GM06990 (cell line): Measurements from ENCODE around the gene CTDP1.

Experiments used
- DNase-seq: peaks from one replicate; pipeline ENCODE4 v3.0.0-alpha.2; 2011; ENCODE audit not compliant: insufficient read length; ENCODE audit errors: extremely low read depth
- H3K27me3 ChIP-seq: replicated peaks from 2 replicates; pipeline ENCODE4 v1.6.0; 2011; ENCODE audit warnings: low read length; ENCODE audit not compliant: control insufficient read depth, insufficient read depth
- H3K36me3 ChIP-seq: 2 replicates; pipeline ENCODE4 v1.5.1; 2011; ENCODE audit warnings: low read length; ENCODE audit not compliant: control insufficient read depth, insufficient read depth
- H3K4me3 ChIP-seq: replicated peaks from 2 replicates; pipeline ENCODE4 v1.5.1; 2011; ENCODE audit warnings: low read depth, mild to moderate bottlenecking, control low read depth, low read length
- CTCF ChIP-seq: IDR thresholded peaks from 2 replicates; pipeline ENCODE4 v1.5.1; 2011; ENCODE audit warnings: low read length, control low read depth, mild to moderate bottlenecking, inconsistent platforms; ENCODE audit not compliant: insufficient read depth, poor library complexity, severe bottlenecking

The CTDP1 gene

GRCh38 chr18:79679552-79680099, at the start of gene CTDP1:
Gene CTDP1 (plus strand): TSS chr18:79679803. CDS start chr18:79679948, 145 bp downstream.
- H3K36me3 ChIP-seq, result peaks cover 2% of the 10 kb centered on the region; the same call in 1 of the 2 replicates
- no peak for DNase-seq
- no peak for TF ChIP-seq CTCF

DNA sequence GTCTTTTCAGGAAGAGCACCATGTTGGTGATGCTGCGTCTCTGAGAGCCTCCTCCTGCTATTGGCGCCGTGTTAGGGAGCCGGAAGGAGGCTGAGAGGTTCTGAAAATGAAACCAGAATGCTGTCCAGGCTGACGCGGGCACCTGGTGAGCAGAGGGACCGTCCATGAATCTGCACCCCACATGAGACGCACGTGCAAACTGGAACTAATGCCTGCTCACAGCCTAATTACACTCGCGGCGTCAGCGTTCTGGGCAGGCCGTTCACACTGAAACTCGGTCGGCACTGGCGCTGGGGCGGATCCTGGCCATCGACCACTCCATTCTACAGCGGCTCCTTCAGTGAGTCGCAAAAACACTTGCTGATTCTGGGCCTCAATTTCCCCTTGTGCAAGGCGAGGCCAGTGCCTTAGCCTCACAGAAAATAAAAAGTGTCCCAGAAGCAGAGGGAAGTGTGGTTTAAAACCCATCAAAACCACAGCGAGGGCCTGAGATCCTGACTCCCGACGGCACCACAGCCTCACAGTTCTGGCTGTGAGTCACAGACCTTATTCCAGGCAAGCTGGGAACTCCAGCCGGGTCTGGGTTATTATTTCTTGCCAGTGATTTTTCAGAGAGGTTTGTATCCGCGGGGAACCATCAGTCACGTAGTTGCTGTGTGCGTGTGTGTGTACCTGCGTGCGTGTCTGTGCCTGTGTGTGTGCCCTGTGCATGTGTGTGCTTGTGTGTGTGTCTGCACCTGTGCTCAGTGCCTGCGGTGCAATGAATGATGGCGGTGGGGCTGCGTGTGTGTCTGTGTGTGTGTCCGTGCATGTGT, 49.1 kb upstream of the CTDP1 start:
- no peak for DNase-seq
- H3K27me3 ChIP-seq, result no peaks in the 10 kb centered on the region
- no peak for TF ChIP-seq CTCF
- H3K36me3 ChIP-seq, result no peaks in the 10 kb centered on the region
- H3K4me3 ChIP-seq, result no peak overlapping the region

More at GRCh38 chr18:79679552-79680099, at the start of gene CTDP1:
- Histone ChIP-seq H3K27me3 (no peaks in the 10 kb centered on the region), H3K4me3 (peak within 1 kb of the TSS; percentile 90)

GRCh38 chr18:79631096-79631507, 48.5 kb upstream of the CTDP1 start:
- H3K36me3 ChIP-seq, result no peaks in the 10 kb centered on the region
- no peak overlapping the region for H3K4me3 ChIP-seq
- TF ChIP-seq CTCF, result no peak
- DNase-seq, result no peak
- no peaks in the 10 kb centered on the region for H3K27me3 ChIP-seq

DNA sequence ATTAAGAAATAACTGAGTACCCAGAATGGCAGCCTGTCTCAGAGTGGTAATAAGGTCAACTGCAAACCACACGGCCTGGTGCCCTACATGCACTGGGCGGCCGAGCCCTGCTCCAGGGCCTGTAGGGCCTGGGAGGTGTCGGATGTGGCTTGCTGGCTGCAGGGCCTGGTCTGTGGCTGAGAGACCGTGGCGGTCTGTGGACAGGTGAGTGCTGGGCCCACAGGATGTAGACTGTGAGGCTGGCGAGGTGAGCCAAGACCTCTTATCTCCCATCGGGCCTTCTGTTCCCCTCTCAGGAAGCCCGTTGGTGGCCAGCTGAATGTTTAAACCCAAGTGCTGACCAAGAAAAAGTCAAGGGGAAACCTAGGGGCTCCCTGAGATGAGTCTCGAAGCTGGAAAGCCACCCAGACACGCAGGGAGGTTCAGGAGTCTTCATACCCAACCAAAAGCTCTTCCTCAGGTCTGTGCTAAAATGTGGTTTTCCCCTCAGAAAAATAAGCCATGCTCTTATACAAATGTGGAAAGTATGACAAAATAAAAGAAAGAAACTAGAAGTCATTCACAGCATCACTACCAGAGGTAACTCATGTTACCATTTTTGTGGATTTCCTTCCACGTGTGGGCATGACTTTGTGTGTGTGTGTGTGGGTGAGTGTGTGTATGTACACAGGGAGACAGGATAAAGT, 47.7 kb upstream of the CTDP1 start:
- no peaks in the 10 kb centered on the region for H3K36me3 ChIP-seq
- no peak for TF ChIP-seq CTCF

DNA sequence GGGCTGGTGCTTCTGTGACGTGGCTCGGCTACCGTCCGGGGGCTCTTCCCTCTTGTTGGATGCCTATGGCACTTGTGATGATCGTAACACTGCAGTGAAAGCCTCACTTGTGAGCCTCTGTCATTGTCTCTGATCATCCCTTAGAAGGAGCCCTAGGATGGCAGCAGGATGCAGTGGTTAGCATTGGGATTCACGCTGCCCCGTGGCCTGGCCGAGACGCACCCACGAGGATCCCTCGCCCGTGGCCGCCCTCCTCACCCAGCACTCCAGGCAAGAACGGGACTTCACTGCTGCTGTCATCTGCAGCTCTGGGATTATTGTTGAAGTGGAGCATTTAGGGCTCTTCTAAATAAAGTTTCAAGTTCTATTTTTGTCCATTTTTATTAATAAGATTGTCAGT, 46.8 kb upstream of the CTDP1 start:
- Histone ChIP-seq H3K36me3 (no peaks in the 10 kb centered on the region), H3K27me3 (no peaks in the 10 kb centered on the region), H3K4me3 (no peak overlapping the region)
- no peak for TF ChIP-seq CTCF
- no peak for DNase-seq

More for the DNA sequence above, 47.7 kb upstream of the CTDP1 start:
- DNase-seq, result no peak
- Histone ChIP-seq H3K27me3 (no peaks in the 10 kb centered on the region), H3K4me3 (no peak overlapping the region)
